GM12878 (cell line): ENCODE results near the gene CHIT1. TPM values are rescaled to one million over a fixed set of nuclear protein-coding genes. Genes with fewer than 3 reads are reported as not detected.

ENCODE experiments used
- BHLHE40 ChIP-seq, 2 experiments: fragments of 450-650 bp in 1 of 2; IDR thresholded peaks; 2 replicates each; pipeline ENCODE4 v1.6.1; 2011 to 2017; ENCODE audit warnings: low read depth in 2 of 2, borderline replicate concordance in 1 of 2, improper control_type of control experiment in 1 of 2, low read length in 1 of 2, mild to moderate bottlenecking in 1 of 2
- CEBPZ ChIP-seq: fragments of 150-350 bp; IDR thresholded peaks from 2 replicates; pipeline ENCODE4 v1.6.1; 2016; ENCODE audit warnings: low read depth, low read length
- CREB1 ChIP-seq: IDR thresholded peaks from 2 replicates; pipeline ENCODE4 v1.6.1; 2012; ENCODE audit warnings: low read depth, mild to moderate bottlenecking, inconsistent platforms
- CTCF ChIP-seq, 3 experiments: IDR thresholded peaks in 2 of 3; conservative IDR thresholded peaks in 1 of 3; 2 replicates each; pipeline ENCODE4 v1.5.1; 2011; ENCODE audit warnings: low read depth in 3 of 3, low read length in 3 of 3, mild to moderate bottlenecking in 3 of 3, control low read depth in 2 of 3, moderate library complexity in 2 of 3, inconsistent platforms in 1 of 3, mixed read lengths in 1 of 3; ENCODE audit not compliant: control insufficient read depth in 2 of 3, insufficient read depth in 1 of 3; ENCODE audit errors: extremely low read depth in 1 of 3
- DPF2 ChIP-seq: fragments of 450-650 bp; IDR thresholded peaks from 2 replicates; pipeline ENCODE4 v1.6.1; 2017; ENCODE audit warnings: mild to moderate bottlenecking
- E2F8 ChIP-seq: fragments of 450-650 bp; IDR thresholded peaks from 2 replicates; pipeline ENCODE4 v1.6.1; 2018; ENCODE audit warnings: mild to moderate bottlenecking, low read depth, moderate library complexity; ENCODE audit not compliant: partially characterized antibody
- EED ChIP-seq: sonication (generic); IDR thresholded peaks from 2 replicates; pipeline ENCODE4 v1.6.1; 2016; ENCODE audit warnings: antibody characterized with exemption, low read depth
- ETV6 ChIP-seq, 2 experiments: fragments of 450-650 bp in 1 of 2; IDR thresholded peaks in 1 of 2; conservative IDR thresholded peaks in 1 of 2; 2 replicates each; pipeline ENCODE4 v1.6.1; 2014; ENCODE audit warnings: antibody characterized with exemption in 1 of 2, borderline replicate concordance in 1 of 2, low read depth in 1 of 2, mild to moderate bottlenecking in 1 of 2, moderate library complexity in 1 of 2
- KDM1A ChIP-seq: fragments of 200-600 bp; sonication (generic); IDR thresholded peaks from 2 replicates; pipeline ENCODE4 v1.6.1; 2016; ENCODE audit warnings: borderline replicate concordance
- PKNOX1 ChIP-seq: fragments of 450-650 bp; IDR thresholded peaks from 2 replicates; pipeline ENCODE4 v1.6.1; 2016; ENCODE audit warnings: mild to moderate bottlenecking
- RCOR1 ChIP-seq: conservative IDR thresholded peaks from 2 replicates; pipeline ENCODE4 v1.6.1; 2012; ENCODE audit warnings: low read depth, low read length, improper control_type of control experiment
- RFX5 ChIP-seq: IDR thresholded peaks from 2 replicates; pipeline ENCODE4 v1.6.1; 2011; ENCODE audit warnings: low read depth, low read length, improper control_type of control experiment
- STAT3 ChIP-seq: IDR thresholded peaks from 2 replicates; pipeline ENCODE4 v1.6.1; 2011; ENCODE audit warnings: low read depth, low read length, improper control_type of control experiment
- WRNIP1 ChIP-seq: IDR thresholded peaks from 2 replicates; pipeline ENCODE4 v1.6.1; 2011; ENCODE audit warnings: low read depth, low read length, improper control_type of control experiment, borderline replicate concordance
- YY1 ChIP-seq: IDR thresholded peaks from 2 replicates; pipeline ENCODE4 v1.6.1; 2011; ENCODE audit warnings: low read depth, mild to moderate bottlenecking, low read length
- ZBTB4 ChIP-seq: fragments of 450-650 bp; formaldehyde crosslinking; IDR thresholded peaks from 2 replicates; pipeline ENCODE4 v1.4.0; 2022; ENCODE audit warnings: mild to moderate bottlenecking, moderate library complexity
- ZNF217 ChIP-seq: fragments of 450-650 bp; IDR thresholded peaks from 2 replicates; pipeline ENCODE4 v1.6.1; 2017; ENCODE audit warnings: antibody characterized with exemption, mild to moderate bottlenecking
- polyA plus RNA-seq, 11 experiments: library from polyadenylated mRNA; depleted of rRNA in 4 of 11; unstranded in 6 of 11; stranded (reverse) in 5 of 11; fragments of >200 nt; fragmentation: Nextera tagmentation in 4 of 11; fragmentation: Illumina TruSeq in 1 of 11; extraction: Ambion mirVana in 4 of 11; extraction: Trizol in 1 of 11; gene quantifications; 1 replicate in 1 of 11; 2 replicates in 10 of 11; pipeline versions ENCODE4 v1.2.1 to v1.2.3, GENCODE V29; 2011 to 2016; ENCODE audit warnings: inconsistent platforms in 2 of 11, missing spikeins in 2 of 11, low read depth in 1 of 11
- total RNA-seq, 4 experiments: library from RNA; depleted of rRNA in 3 of 4; stranded (reverse); fragments of >200 nt in 3 of 4; fragmentation: Illumina TruSeq in 1 of 4; extraction: Trizol in 1 of 4; gene quantifications; 2 replicates each; pipeline versions ENCODE4 v1.2.1 to v1.2.3, GENCODE V29; 2013 to 2021

Gene CHIT1
- total and polyA plus RNA-seq, 10 of the 15 experiments (the other 5 are each of a cell fraction or from before 2014, with no cell fraction given), result 0.02 to 2.1 (median 0.76) TPM

GRCh38 chr1:203267347-203267846, 37.9 kb upstream of the CHIT1 start (continued):
- 0 out of 2 replicates have a peak, but pooled peaks have one; percentile 32 for TF ChIP-seq EED
- TF ChIP-seq PKNOX1, result no peak
- TF ChIP-seq KDM1A, result no peak
- 0 out of 2 replicates have a peak, but pooled peaks have one; percentile 55 for TF ChIP-seq YY1
- TF ChIP-seq CREB1, result no peak
- TF ChIP-seq ZNF217, result no peak
- TF ChIP-seq ZBTB4, result no peak
- TF ChIP-seq WRNIP1, result no peak
- no peak for TF ChIP-seq RFX5
- no peak for TF ChIP-seq CEBPZ
- TF ChIP-seq RCOR1, result no peak
- 0 out of 4 replicates have a peak, but pooled peaks of 1 of the 2 experiments have one; percentile 26 for TF ChIP-seq BHLHE40 (IDR thresholded peaks at IDR 0.05; ENCODE audit: borderline replicate concordance in 1 of 2, low read depth in 2 of 2, low read length in 1 of 2)
- peak; percentile 60; the same call in 1 of the 2 replicates for TF ChIP-seq DPF2
- no peak for TF ChIP-seq ETV6 (conservative IDR thresholded peaks at IDR 0.05 in 1 of 2, IDR thresholded peaks at IDR 0.05 in 1 of 2; ENCODE audit: borderline replicate concordance in 1 of 2, low read depth in 1 of 2)
- TF ChIP-seq E2F8, result no peak
- peak; percentile 89 to 97 (median 91) for TF ChIP-seq CTCF (IDR thresholded peaks at IDR 0.05 in 2 of 3, conservative IDR thresholded peaks at IDR 0.05 in 1 of 3; ENCODE audit: control insufficient read depth in 2 of 3, extremely low read depth in 1 of 3, insufficient read depth in 1 of 3, low read depth in 3 of 3, low read length in 3 of 3)
- no peak for TF ChIP-seq STAT3
